GM21528 (cell line): ENCODE results near the gene MFSD6L.

Experiments used
- ATAC-seq: cut with Tn5 transposase; IDR thresholded peaks from one replicate; pipeline ENCODE4 v1.9.1; 2021; ENCODE audit warnings: mild to moderate bottlenecking, moderate library complexity; ENCODE audit not compliant: unreplicated experiment, low FRiP score

MFSD6L gene

GRCh38 chr17:8798846-8799569 lies at the start of gene MFSD6L:
MFSD6L (minus strand) TSS chr17:8799365; CDS start chr17:8799120, 245 bp downstream.
- ATAC-seq, result no peak

- ATAC-seq, result no peak
Measured at GRCh38 chr17:8847891-8848290, 48.7 kb upstream of the MFSD6L start.

- no peak for ATAC-seq
Measured at GRCh38 chr17:8846768-8847211, 47.6 kb upstream of the MFSD6L start.

- ATAC-seq, result no peak
Measured at GRCh38 chr17:8844229-8845218, 45.4 kb upstream of the MFSD6L start.

- ATAC-seq, result no peak
Measured at GRCh38 chr17:8843344-8843743, 44.2 kb upstream of the MFSD6L start.

GRCh38 chr17:8841844-8842243 lies 42.7 kb upstream of the MFSD6L start:
- ATAC-seq, result no peak

GRCh38 chr17:8839410-8839935 lies 40.3 kb upstream of the MFSD6L start:
- no peak for ATAC-seq

GRCh38 chr17:8838551-8839095 lies 39.5 kb upstream of the MFSD6L start:
- ATAC-seq, result no peak

GRCh38 chr17:8837563-8838075 lies 38.5 kb upstream of the MFSD6L start:
- ATAC-seq, result no peak

GRCh38 chr17:8836821-8837562 lies 37.8 kb upstream of the MFSD6L start:
- ATAC-seq, result no peak

- ATAC-seq, result no peak
Measured at GRCh38 chr17:8835631-8836364, 36.6 kb upstream of the MFSD6L start.

- ATAC-seq, result no peak
Measured at GRCh38 chr17:8835106-8835505, 35.9 kb upstream of the MFSD6L start.

GRCh38 chr17:8832711-8833352 lies 33.7 kb upstream of the MFSD6L start:
- ATAC-seq, result no peak

- no peak for ATAC-seq
Measured at GRCh38 chr17:8831234-8831849, 32.2 kb upstream of the MFSD6L start.

- ATAC-seq, result no peak
Measured at GRCh38 chr17:8830141-8830540, 31.0 kb upstream of the MFSD6L start.

GRCh38 chr17:8829036-8829941 lies 30.1 kb upstream of the MFSD6L start:
- ATAC-seq, result no peak

GRCh38 chr17:8828517-8828875 lies 29.3 kb upstream of the MFSD6L start:
- ATAC-seq, result no peak
